H9 (cell line): ENCODE results near the gene TRIM40. TPM values are rescaled to one million over a fixed set of nuclear protein-coding genes. Genes with fewer than 3 reads are reported as not detected.

Source experiments
- DNase-seq: peaks from one replicate; pipeline ENCODE4 v3.0.0-alpha.2; 2017
- H2AFZ ChIP-seq: one replicate; pipeline ENCODE4 v1.6.1; 2013; ENCODE audit warnings: mild to moderate bottlenecking, low read length, control low read depth, moderate library complexity
- H2AK5ac ChIP-seq: 2 replicates; pipeline ENCODE4 v1.6.1; 2013; ENCODE audit warnings: low read length, control low read depth, mixed read lengths; ENCODE audit not compliant: insufficient read length
- H2BK120ac ChIP-seq: one replicate; pipeline ENCODE4 v1.6.1; 2013; ENCODE audit warnings: low read depth, mild to moderate bottlenecking, low read length, control low read depth, inconsistent platforms; ENCODE audit not compliant: poor library complexity, severe bottlenecking
- H2BK12ac ChIP-seq: 2 replicates; pipeline ENCODE4 v1.6.1; 2013; ENCODE audit warnings: low read length, control low read depth, mixed read lengths, low read depth; ENCODE audit not compliant: insufficient read length
- H2BK15ac ChIP-seq: 2 replicates; pipeline ENCODE4 v1.6.1; 2013; ENCODE audit warnings: low read depth, low read length, control low read depth
- H2BK20ac ChIP-seq: one replicate; pipeline ENCODE4 v1.6.1; 2013; ENCODE audit warnings: low read depth, mild to moderate bottlenecking, low read length, control low read depth, inconsistent platforms; ENCODE audit not compliant: poor library complexity, severe bottlenecking
- H2BK5ac ChIP-seq: 2 replicates; pipeline ENCODE4 v1.6.1; 2013; ENCODE audit warnings: low read length, control low read depth, mixed read lengths; ENCODE audit not compliant: insufficient read length
- H3K14ac ChIP-seq: 2 replicates; pipeline ENCODE4 v1.6.1; 2013; ENCODE audit warnings: low read length, control low read depth; ENCODE audit not compliant: insufficient read depth
- H3K18ac ChIP-seq: 2 replicates; pipeline ENCODE4 v1.6.1; 2013; ENCODE audit warnings: low read depth, mild to moderate bottlenecking, mixed read lengths, low read length, control low read depth; ENCODE audit not compliant: insufficient read length
- H3K23ac ChIP-seq: 2 replicates; pipeline ENCODE4 v1.6.1; 2013; ENCODE audit warnings: low read length, control low read depth, mixed read lengths, low read depth; ENCODE audit not compliant: insufficient read length
- H3K23me2 ChIP-seq: 2 replicates; pipeline ENCODE4 v1.6.1; 2013; ENCODE audit warnings: low read depth, mild to moderate bottlenecking, mixed read lengths, low read length, control low read depth; ENCODE audit not compliant: insufficient read length, poor library complexity, severe bottlenecking
- H3K27ac ChIP-seq: 2 replicates; pipeline ENCODE4 v1.5.1; 2013; ENCODE audit warnings: low read length, control low read depth, mixed read lengths, low read depth; ENCODE audit not compliant: insufficient read length
- H3K27me3 ChIP-seq: 2 replicates; pipeline ENCODE4 v1.6.1; 2013; ENCODE audit warnings: low read length, control low read depth, inconsistent platforms; ENCODE audit not compliant: insufficient read depth
- H3K4ac ChIP-seq: 2 replicates; pipeline ENCODE4 v1.6.1; 2013; ENCODE audit warnings: low read depth, mild to moderate bottlenecking, control low read depth, inconsistent platforms, low read length, moderate library complexity
- H3K4me1 ChIP-seq: 2 replicates; pipeline ENCODE4 v1.6.1; 2013; ENCODE audit warnings: low read length, control low read depth, inconsistent platforms; ENCODE audit not compliant: insufficient read depth
- H3K4me2 ChIP-seq: 2 replicates; pipeline ENCODE4 v1.6.1; 2013; ENCODE audit warnings: low read length, control low read depth, mixed read lengths; ENCODE audit not compliant: insufficient read length, insufficient read depth
- H3K56ac ChIP-seq: 2 replicates; pipeline ENCODE4 v1.6.1; 2013; ENCODE audit warnings: low read depth, mild to moderate bottlenecking, mixed read lengths, low read length, control low read depth; ENCODE audit not compliant: insufficient read length
- H3K79me1 ChIP-seq: 2 replicates; pipeline ENCODE4 v1.6.1; 2013; ENCODE audit warnings: low read depth, mild to moderate bottlenecking, moderate library complexity, low read length, control low read depth, inconsistent platforms; ENCODE audit not compliant: insufficient read depth, poor library complexity, severe bottlenecking
- H3K79me2 ChIP-seq: 2 replicates; pipeline ENCODE4 v1.6.1; 2013; ENCODE audit warnings: low read length, control low read depth, inconsistent platforms; ENCODE audit not compliant: insufficient read depth
- H3K9ac ChIP-seq: 2 replicates; pipeline ENCODE4 v1.6.1; 2013; ENCODE audit warnings: low read length, control low read depth, mixed read lengths; ENCODE audit not compliant: insufficient read length; ENCODE audit errors: extremely low read depth
- H3K9me3 ChIP-seq: one replicate; pipeline ENCODE4 v1.6.1; 2013; ENCODE audit warnings: low read depth, low read length, inconsistent platforms; ENCODE audit not compliant: control insufficient read depth
- H3T11ph ChIP-seq: one replicate; pipeline ENCODE4 v1.6.1; 2013; ENCODE audit warnings: mild to moderate bottlenecking, low read length, control low read depth, inconsistent platforms
- H4K20me1 ChIP-seq: one replicate; pipeline ENCODE4 v1.6.1; 2013; ENCODE audit not compliant: control insufficient read depth, insufficient read length, insufficient read depth
- H4K5ac ChIP-seq: 2 replicates; pipeline ENCODE4 v1.6.1; 2013; ENCODE audit warnings: low read depth, mild to moderate bottlenecking, mixed read lengths, low read length, control low read depth; ENCODE audit not compliant: insufficient read length
- H4K8ac ChIP-seq: replicated peaks from 2 replicates; pipeline ENCODE4 v1.6.1; 2013; ENCODE audit warnings: low read length, control low read depth, mixed read lengths, low read depth; ENCODE audit not compliant: insufficient read length
- H4K91ac ChIP-seq: 2 replicates; pipeline ENCODE4 v1.6.1; 2013; ENCODE audit warnings: low read depth, mild to moderate bottlenecking, moderate library complexity, mixed read lengths, low read length, control low read depth; ENCODE audit not compliant: insufficient read length
- H3K27ac Mint-ChIP-seq, 3 experiments: 2 replicates in 2 of 3; 3 replicates in 1 of 3; pipeline ENCODE4 v1.8.0; 2020 to 2021; ENCODE audit warnings: mixed read lengths in 3 of 3, mild to moderate bottlenecking in 1 of 3, moderate library complexity in 1 of 3
- H3K27me3 Mint-ChIP-seq: 2 replicates; pipeline ENCODE4 v1.8.0; 2021; ENCODE audit warnings: low read depth, mild to moderate bottlenecking, moderate library complexity, mixed read lengths
- H3K36me3 Mint-ChIP-seq, 3 experiments: 2 replicates in 2 of 3; 3 replicates in 1 of 3; pipeline ENCODE4 v1.8.0; 2020 to 2021; ENCODE audit warnings: low read depth in 3 of 3, mixed read lengths in 3 of 3; ENCODE audit not compliant: insufficient read depth in 1 of 3
- H3K4me1 Mint-ChIP-seq, 2 experiments: 2 replicates each; pipeline ENCODE4 v1.8.0; 2020; ENCODE audit warnings: mixed read lengths in 2 of 2
- H3K4me3 Mint-ChIP-seq, 2 experiments: 2 replicates in 1 of 2; 3 replicates in 1 of 2; pipeline ENCODE4 v1.8.0; 2020 to 2021; ENCODE audit warnings: mild to moderate bottlenecking in 2 of 2, mixed read lengths in 2 of 2, moderate library complexity in 1 of 2
- H3K9me3 Mint-ChIP-seq, 2 experiments: 2 replicates in 1 of 2; 3 replicates in 1 of 2; pipeline ENCODE4 v1.8.0; 2020; ENCODE audit warnings: mild to moderate bottlenecking in 2 of 2, mixed read lengths in 2 of 2, moderate library complexity in 1 of 2
- CTCF ChIP-seq: fragments of 200-600 bp; sonication (generic); conservative IDR thresholded peaks from 3 replicates; pipeline ENCODE4 v1.8.0; 2021; ENCODE audit warnings: antibody characterized with exemption, mild to moderate bottlenecking
- WGBS: extraction: QIAGEN DNeasy Blood & Tissue Kit; methylation state at CpG from one replicate; pipeline ENCODE4 v1.1.7; 2013; ENCODE audit warnings: missing lambda C conversion rate, low lambda C conversion rate, mixed read lengths; ENCODE audit not compliant: insufficient read length; ENCODE audit errors: extremely low coverage; 5-methylcytosine and 5-hydroxymethylcytosine counted together
- total RNA-seq: library from RNA; stranded (reverse); gene quantifications from 2 replicates; pipeline ENCODE4 v1.2.1, GENCODE V29; 2021

The TRIM40 gene
- total RNA-seq, 1 experiment from 2014 or later, result not detected

GRCh38 chr6:30192076-30192475 lies 56.1 kb downstream of the TRIM40 start:
- H4K8ac ChIP-seq, result no peak overlapping the region
- no peak overlapping the region for H3T11ph ChIP-seq
- no peak overlapping the region for H3K4me3 Mint-ChIP-seq
- no peaks in the 10 kb centered on the region for H3K9me3 ChIP-seq
- H3K4me2 ChIP-seq, result no peak overlapping the region
- no peak overlapping the region for H3K56ac ChIP-seq
- H3K27me3 Mint-ChIP-seq, result no peaks in the 10 kb centered on the region
- no peak overlapping the region for H4K5ac ChIP-seq
- no peaks in the 10 kb centered on the region for H3K79me1 ChIP-seq
- no peak overlapping the region for H3K14ac ChIP-seq
- H3K4ac ChIP-seq, result no peak overlapping the region
- H3K27ac Mint-ChIP-seq, result no peak overlapping the region
- H2BK12ac ChIP-seq, result no peak overlapping the region
- no peaks in the 10 kb centered on the region for H3K27me3 ChIP-seq
- H3K79me2 ChIP-seq, result no peaks in the 10 kb centered on the region
- DNase-seq, result no peak
- no CpG with 5 or more reads among the region's 7 CpGs for WGBS
- no peak overlapping the region for H4K91ac ChIP-seq
- H2AFZ ChIP-seq, result no peak overlapping the region
- H3K4me1 Mint-ChIP-seq, result peaks cover 3 to 5% of the 10 kb centered on the region in 2 experiments; a peak in 2 of 4 replicates
- no peak overlapping the region for H3K23ac ChIP-seq
- no peak overlapping the region for H2BK15ac ChIP-seq
- no peaks in the 10 kb centered on the region for H3K4me1 ChIP-seq
- no peak overlapping the region for H2BK20ac ChIP-seq
- peaks cover 3% of the 10 kb centered on the region for H4K20me1 ChIP-seq
- H3K23me2 ChIP-seq, result no peaks in the 10 kb centered on the region
- H3K27ac ChIP-seq, result no peak overlapping the region
- H3K18ac ChIP-seq, result no peak overlapping the region
- no peaks in the 10 kb centered on the region for H3K9me3 Mint-ChIP-seq
- no peak overlapping the region for H2AK5ac ChIP-seq
- TF ChIP-seq CTCF, result no peak
- no peak overlapping the region for H3K9ac ChIP-seq
- no peak overlapping the region for H2BK5ac ChIP-seq
- H2BK120ac ChIP-seq, result no peak overlapping the region
- peaks cover 18 to 78% (median 55%) of the 10 kb centered on the region in 3 experiments; a peak in 6 of 7 replicates for H3K36me3 Mint-ChIP-seq
